WERI-Rb-1 (cell line): Measurements from ENCODE around the gene CRABP1.

Experiments
- DNase-seq: peaks from one replicate; pipeline ENCODE4 v3.0.0-alpha.2; 2020
- H3K27ac ChIP-seq: fragments of 250-450 bp; sonication (Bioruptor Pico); 2 replicates; pipeline ENCODE4 v1.5.1; 2020; ENCODE audit warnings: mild to moderate bottlenecking, moderate library complexity
- H3K27me3 ChIP-seq: fragments of 250-450 bp; sonication (Bioruptor Pico); 2 replicates; pipeline ENCODE4 v1.5.1; 2021; ENCODE audit warnings: mild to moderate bottlenecking, low read depth, moderate library complexity; ENCODE audit not compliant: insufficient read depth, severe bottlenecking
- H3K36me3 ChIP-seq: fragments of 250-450 bp; sonication (Bioruptor Pico); 2 replicates; pipeline ENCODE4 v1.5.1; 2020; ENCODE audit warnings: mild to moderate bottlenecking, moderate library complexity
- H3K4me3 ChIP-seq: 2 replicates; pipeline ENCODE4 v1.5.1; 2011; ENCODE audit warnings: low read depth, mild to moderate bottlenecking, control low read depth, low read length
- H3K9me3 ChIP-seq: fragments of 250-450 bp; sonication (Bioruptor Pico); 2 replicates; pipeline ENCODE4 v1.5.1; 2021; ENCODE audit warnings: mild to moderate bottlenecking, moderate library complexity; ENCODE audit not compliant: severe bottlenecking
- TF ChIP-seq, protein P1 (sequence below): IDR thresholded peaks from 2 replicates; pipeline ENCODE4 v1.5.1; 2011; ENCODE audit warnings: low read depth, mild to moderate bottlenecking, control low read depth, inconsistent platforms, low read length

CRABP1 gene

DNA sequence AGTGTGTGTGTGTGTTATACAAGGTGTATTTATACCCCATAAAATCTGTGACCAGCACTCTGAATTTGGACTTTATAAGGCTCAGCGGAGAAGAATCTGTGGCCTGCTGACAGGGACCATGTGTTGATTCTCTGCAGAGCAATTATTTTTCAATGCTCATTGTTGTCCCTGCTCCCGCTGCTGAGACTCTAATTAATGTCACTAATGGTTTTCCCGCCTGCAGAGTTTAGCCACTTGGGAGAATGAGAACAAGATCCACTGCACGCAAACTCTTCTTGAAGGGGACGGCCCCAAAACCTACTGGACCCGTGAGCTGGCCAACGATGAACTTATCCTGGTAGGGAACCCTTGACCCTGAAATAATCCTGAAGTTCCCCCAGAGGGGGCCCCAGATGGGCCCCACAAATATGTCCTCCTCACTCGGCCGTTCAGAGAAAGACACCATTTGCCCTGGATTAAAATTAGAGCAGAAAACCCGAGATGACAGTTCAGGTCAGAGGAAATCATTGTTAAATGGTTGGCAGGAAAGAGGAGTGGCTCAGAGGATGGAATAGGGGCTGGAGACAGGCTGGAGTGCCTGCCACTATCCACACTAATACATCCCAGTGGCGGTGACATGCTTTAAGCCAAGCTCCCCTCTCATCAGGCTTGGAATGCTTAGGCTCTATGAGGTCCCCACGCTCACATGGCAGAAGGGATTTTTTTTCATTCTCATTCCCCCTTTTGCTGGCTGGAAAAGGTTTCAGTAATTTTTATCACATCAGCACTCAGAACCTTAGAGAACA, 3.3 kb downstream of the CRABP1 start:
- H3K27me3 ChIP-seq = no peaks in the 10 kb centered on the region
- no peaks in the 10 kb centered on the region for H3K9me3 ChIP-seq
- DNase-seq = no peak
- H3K4me3 ChIP-seq = no peak overlapping the region
- H3K36me3 ChIP-seq = peaks cover 20% of the 10 kb centered on the region
- TF ChIP-seq, protein P1, sequence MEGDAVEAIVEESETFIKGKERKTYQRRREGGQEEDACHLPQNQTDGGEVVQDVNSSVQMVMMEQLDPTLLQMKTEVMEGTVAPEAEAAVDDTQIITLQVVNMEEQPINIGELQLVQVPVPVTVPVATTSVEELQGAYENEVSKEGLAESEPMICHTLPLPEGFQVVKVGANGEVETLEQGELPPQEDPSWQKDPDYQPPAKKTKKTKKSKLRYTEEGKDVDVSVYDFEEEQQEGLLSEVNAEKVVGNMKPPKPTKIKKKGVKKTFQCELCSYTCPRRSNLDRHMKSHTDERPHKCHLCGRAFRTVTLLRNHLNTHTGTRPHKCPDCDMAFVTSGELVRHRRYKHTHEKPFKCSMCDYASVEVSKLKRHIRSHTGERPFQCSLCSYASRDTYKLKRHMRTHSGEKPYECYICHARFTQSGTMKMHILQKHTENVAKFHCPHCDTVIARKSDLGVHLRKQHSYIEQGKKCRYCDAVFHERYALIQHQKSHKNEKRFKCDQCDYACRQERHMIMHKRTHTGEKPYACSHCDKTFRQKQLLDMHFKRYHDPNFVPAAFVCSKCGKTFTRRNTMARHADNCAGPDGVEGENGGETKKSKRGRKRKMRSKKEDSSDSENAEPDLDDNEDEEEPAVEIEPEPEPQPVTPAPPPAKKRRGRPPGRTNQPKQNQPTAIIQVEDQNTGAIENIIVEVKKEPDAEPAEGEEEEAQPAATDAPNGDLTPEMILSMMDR = no peak
- no peak overlapping the region for H3K27ac ChIP-seq

DNA sequence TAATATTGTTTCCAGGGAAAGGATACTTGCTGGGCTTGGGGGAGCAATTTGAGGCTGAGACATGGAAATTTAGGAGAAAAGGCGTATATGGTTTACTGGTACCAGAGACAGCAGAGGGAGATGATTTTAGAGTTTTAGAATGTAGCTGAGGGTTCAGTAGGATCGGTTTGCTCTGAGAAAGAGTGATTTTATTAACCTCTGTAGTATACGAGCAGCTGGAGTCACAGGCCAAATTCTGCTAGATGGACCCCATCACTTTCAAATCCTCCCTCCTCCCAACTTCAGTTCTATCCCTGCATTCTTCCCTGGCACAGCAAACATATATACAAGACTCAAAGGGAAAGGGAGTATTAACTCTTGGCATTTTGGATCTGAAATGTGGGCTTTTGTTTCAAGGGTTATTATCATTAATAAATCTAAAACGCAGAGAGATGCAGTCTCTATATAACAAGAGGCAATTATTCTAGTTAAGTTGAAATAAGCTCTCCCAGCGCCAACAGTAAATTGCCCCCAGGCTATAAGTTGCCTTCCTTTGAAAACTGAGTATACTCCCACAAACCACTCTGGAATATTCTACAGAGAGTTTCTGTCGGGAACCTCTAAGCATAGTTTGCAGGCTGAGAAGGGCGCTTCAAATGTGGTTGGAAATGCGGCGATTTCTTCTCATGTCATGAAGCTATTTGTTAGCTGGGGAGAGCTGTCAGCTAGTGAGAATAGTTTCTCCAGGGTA, 5.4 kb downstream of the CRABP1 start:
- TF ChIP-seq, protein P1 = no peak
- Histone ChIP-seq H3K4me3 (no peak overlapping the region), H3K27me3 (no peaks in the 10 kb centered on the region)

DNA sequence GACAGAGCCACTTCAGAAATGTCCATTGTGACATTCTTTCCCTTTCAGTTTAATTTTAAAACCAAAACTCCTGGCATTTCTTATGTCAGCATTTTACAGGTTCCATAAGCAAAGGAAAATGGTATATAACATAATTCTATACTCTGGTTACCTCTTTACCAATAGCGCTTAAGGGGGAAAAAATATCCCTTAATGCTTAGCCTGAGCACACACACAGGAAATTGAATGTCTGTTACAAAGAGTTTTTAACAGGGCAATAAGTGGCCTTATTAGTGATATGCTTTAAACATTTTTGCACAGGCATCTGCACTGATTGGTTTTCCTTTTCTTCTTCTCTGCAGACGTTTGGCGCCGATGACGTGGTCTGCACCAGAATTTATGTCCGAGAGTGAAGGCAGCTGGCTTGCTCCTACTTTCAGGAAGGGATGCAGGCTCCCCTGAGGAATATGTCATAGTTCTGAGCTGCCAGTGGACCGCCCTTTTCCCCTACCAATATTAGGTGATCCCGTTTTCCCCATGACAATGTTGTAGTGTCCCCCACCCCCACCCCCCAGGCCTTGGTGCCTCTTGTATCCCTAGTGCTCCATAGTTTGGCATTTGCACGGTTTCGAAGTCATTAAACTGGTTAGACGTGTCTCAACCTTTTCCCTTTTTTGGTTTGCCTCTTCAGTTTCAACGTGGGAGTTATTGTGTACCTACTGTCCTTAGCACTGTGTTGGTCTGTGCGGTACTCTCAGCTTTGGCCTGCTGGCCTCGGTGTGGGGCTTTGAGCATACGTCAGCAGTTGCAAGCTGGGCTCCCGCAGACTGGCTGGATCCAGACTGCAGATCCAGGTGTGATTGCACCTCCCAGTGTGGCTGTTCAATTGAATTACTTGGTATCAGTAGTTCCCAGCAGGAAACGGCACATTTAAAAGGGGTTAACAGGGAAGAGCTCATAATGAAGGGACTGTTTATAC, 7.7 kb downstream of the CRABP1 start:
- no peaks in the 10 kb centered on the region for H3K9me3 ChIP-seq
- H3K36me3 ChIP-seq = peaks cover 20% of the 10 kb centered on the region
- H3K27me3 ChIP-seq = no peaks in the 10 kb centered on the region
- no peak overlapping the region for H3K27ac ChIP-seq
- no peak overlapping the region for H3K4me3 ChIP-seq
- DNase-seq = no peak
- TF ChIP-seq, protein P1 = no peak

More for the DNA sequence above, 5.4 kb downstream of the CRABP1 start:
- Histone ChIP-seq H3K27ac (no peak overlapping the region), H3K36me3 (peaks cover 20% of the 10 kb centered on the region), H3K9me3 (no peaks in the 10 kb centered on the region)
- DNase-seq = no peak

DNA sequence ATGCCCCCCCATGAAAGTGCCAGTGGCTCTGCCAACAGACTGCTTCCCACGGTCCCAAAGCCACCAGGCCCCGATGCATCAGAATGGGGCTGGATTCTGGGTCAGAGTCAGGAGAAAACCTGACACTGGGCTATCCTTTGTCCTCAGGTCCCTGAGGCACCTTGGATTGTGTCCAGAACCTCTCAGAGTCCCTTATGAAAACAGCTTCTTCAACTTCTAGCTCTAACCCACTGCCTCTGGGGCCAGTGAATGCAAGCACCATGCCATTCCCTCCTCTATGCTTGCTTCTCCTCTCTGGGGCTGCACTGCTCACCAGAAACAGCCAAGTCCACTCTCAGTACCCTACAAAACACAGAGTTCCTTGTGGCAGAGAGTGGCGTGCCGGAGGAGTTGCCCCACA, 9.9 kb downstream of the CRABP1 start:
- Histone ChIP-seq H3K4me3 (no peak overlapping the region), H3K9me3 (no peaks in the 10 kb centered on the region), H3K36me3 (peaks cover 11% of the 10 kb centered on the region), H3K27ac (no peak overlapping the region), H3K27me3 (no peaks in the 10 kb centered on the region)
- no peak for DNase-seq
- TF ChIP-seq, protein P1 = no peak

DNA sequence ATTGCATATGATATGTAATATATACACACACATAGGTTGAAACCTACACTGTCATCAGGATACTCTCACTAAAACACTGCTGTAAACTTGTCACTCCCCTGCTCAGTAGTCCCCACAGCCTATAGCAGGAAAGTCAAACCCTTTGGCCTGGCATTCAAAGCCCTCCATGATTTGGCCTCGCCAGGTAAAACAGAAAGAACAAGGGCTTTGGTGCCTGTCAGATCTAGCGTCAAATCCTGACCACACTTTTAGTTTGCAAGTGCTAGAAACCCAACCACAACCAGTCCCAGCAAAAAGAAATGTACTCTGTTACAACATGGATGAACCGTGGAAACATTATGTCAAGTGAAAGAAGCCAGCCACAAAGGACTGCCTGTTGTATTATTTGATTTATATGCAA, 11.4 kb downstream of the CRABP1 start:
- Histone ChIP-seq H3K27ac (no peak overlapping the region), H3K27me3 (no peaks in the 10 kb centered on the region), H3K4me3 (no peak overlapping the region), H3K9me3 (no peaks in the 10 kb centered on the region), H3K36me3 (peaks cover 6% of the 10 kb centered on the region; the same call in 1 of the 2 replicates)
- TF ChIP-seq, protein P1 = no peak
- no peak for DNase-seq
